ENCODE data around the gene TNS3.

GRCh38 chr7:47402941-47403866 lies 178.7 kb downstream of the TNS3 start:
- no peak for TF ChIP-seq POLR2A (IDR thresholded peaks at IDR 0.05; ENCODE audit: low read depth)
- no peak for TF ChIP-seq CTCF (IDR thresholded peaks at IDR 0.05)
- no peak for TF ChIP-seq POLR2AphosphoS5 (IDR thresholded peaks at IDR 0.05)
- TF ChIP-seq EP300 (IDR thresholded peaks at IDR 0.05) = no peak
